Inflammatory macrophage (primary cell): Measurements from ENCODE around the gene NCKAP5.
"Not testable (repeated sequence)": the region's sequence is repeated elsewhere in the genome, so short reads cannot be mapped to it uniquely, and the experiment has no call there.

ENCODE experiments used
- DNase-seq, 2 donors: peaks; one replicate each; pipeline ENCODE4 v3.0.0-alpha.2; 2020 to 2022

Gene NCKAP5

GRCh38 chr2:132736059-132736458, 832.2 kb downstream of the NCKAP5 start:
- no peak for DNase-seq

GRCh38 chr2:132734961-132735360, 833.3 kb downstream of the NCKAP5 start:
- DNase-seq, result no peak

GRCh38 chr2:132733094-132733493, 835.2 kb downstream of the NCKAP5 start:
- DNase-seq, result no peak

- DNase-seq, result no peak
Observed at GRCh38 chr2:132732694-132733093, 835.6 kb downstream of the NCKAP5 start.

- no peak for DNase-seq
Observed at GRCh38 chr2:132731441-132731840, 836.8 kb downstream of the NCKAP5 start.

GRCh38 chr2:132730611-132731010, 837.7 kb downstream of the NCKAP5 start:
- no peak for DNase-seq

- DNase-seq, result no peak
Observed at GRCh38 chr2:132729522-132729921, 838.7 kb downstream of the NCKAP5 start.

GRCh38 chr2:132726155-132726554, 842.1 kb downstream of the NCKAP5 start:
- no peak for DNase-seq

- DNase-seq, result no peak
Observed at GRCh38 chr2:132725748-132726147, 842.5 kb downstream of the NCKAP5 start.

GRCh38 chr2:132725148-132725547, 843.1 kb downstream of the NCKAP5 start:
- DNase-seq, result no peak

- DNase-seq, result no peak
Observed at GRCh38 chr2:132721938-132722337, 846.3 kb downstream of the NCKAP5 start.

GRCh38 chr2:132720393-132720792, 847.9 kb downstream of the NCKAP5 start:
- DNase-seq, result no peak

GRCh38 chr2:132719480-132719879, 848.8 kb downstream of the NCKAP5 start:
- DNase-seq, result no peak

- DNase-seq, result no peak
Observed at GRCh38 chr2:132716954-132717353, 851.3 kb downstream of the NCKAP5 start.

GRCh38 chr2:132715386-132716351, 852.6 kb downstream of the NCKAP5 start:
- no peak for DNase-seq

GRCh38 chr2:132703396-132703795, 864.9 kb downstream of the NCKAP5 start:
- no peak for DNase-seq

GRCh38 chr2:132701810-132702209, 866.5 kb downstream of the NCKAP5 start:
- no peak for DNase-seq

GRCh38 chr2:132699802-132700201, 868.5 kb downstream of the NCKAP5 start:
- DNase-seq, result not testable (repeated sequence)

- DNase-seq, result not testable (repeated sequence)
Observed at GRCh38 chr2:132698347-132698746, 869.9 kb downstream of the NCKAP5 start.

GRCh38 chr2:132697556-132698205, 870.6 kb downstream of the NCKAP5 start:
- DNase-seq, result no peak

GRCh38 chr2:132692816-132693215, 875.4 kb downstream of the NCKAP5 start:
- no peak for DNase-seq

- no peak for DNase-seq
Observed at GRCh38 chr2:132691556-132691955, 876.7 kb downstream of the NCKAP5 start.

GRCh38 chr2:132690664-132691303, 877.5 kb downstream of the NCKAP5 start:
- DNase-seq, result no peak
